ENCODE measurements around the gene HOXD4.

Gene HOXD4

DNA sequence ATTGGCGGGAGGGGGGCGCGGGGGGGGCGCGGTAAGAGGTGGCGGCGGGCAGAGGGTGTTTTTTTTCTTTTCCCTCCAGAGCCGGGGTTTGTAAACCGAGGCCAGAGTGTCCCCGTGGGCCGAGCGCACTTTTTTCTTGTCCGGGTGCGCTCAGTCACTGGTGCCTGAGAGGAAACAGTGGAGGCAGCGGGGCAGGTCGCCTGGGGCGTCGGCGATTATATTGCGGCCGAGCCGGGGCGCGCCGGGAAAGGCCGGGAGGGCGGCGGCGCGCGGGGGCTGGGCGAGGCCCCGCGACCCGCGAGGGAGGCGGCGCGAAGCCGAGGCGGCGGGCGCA is 21.6 kb upstream of the HOXD4 start:
- in situ Hi-C loops (cut with HindIII; ENCODE audit: low pct_ligation_motif_present, low sequenced_read_pairs) = loop anchor here (25.0 kb wide), 1 partner anchor 508 kb away; no protein-coding TSS in a partner anchor
- DNase-seq = no peak
- H3K36me3 ChIP-seq (replicated peaks) = no peaks in the 10 kb centered on the region
- H3K4me3 ChIP-seq (ENCODE audit: low read depth, low read length) = no peak overlapping the region
- TF ChIP-seq, protein P1, sequence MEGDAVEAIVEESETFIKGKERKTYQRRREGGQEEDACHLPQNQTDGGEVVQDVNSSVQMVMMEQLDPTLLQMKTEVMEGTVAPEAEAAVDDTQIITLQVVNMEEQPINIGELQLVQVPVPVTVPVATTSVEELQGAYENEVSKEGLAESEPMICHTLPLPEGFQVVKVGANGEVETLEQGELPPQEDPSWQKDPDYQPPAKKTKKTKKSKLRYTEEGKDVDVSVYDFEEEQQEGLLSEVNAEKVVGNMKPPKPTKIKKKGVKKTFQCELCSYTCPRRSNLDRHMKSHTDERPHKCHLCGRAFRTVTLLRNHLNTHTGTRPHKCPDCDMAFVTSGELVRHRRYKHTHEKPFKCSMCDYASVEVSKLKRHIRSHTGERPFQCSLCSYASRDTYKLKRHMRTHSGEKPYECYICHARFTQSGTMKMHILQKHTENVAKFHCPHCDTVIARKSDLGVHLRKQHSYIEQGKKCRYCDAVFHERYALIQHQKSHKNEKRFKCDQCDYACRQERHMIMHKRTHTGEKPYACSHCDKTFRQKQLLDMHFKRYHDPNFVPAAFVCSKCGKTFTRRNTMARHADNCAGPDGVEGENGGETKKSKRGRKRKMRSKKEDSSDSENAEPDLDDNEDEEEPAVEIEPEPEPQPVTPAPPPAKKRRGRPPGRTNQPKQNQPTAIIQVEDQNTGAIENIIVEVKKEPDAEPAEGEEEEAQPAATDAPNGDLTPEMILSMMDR (IDR thresholded peaks at IDR 0.05; ENCODE audit: low read depth, low read length, missing control alignments) = no peak
- H3K27ac ChIP-seq = no peak overlapping the region
- peaks cover 90% of the 10 kb centered on the region for H3K27me3 ChIP-seq (replicated peaks)

DNA sequence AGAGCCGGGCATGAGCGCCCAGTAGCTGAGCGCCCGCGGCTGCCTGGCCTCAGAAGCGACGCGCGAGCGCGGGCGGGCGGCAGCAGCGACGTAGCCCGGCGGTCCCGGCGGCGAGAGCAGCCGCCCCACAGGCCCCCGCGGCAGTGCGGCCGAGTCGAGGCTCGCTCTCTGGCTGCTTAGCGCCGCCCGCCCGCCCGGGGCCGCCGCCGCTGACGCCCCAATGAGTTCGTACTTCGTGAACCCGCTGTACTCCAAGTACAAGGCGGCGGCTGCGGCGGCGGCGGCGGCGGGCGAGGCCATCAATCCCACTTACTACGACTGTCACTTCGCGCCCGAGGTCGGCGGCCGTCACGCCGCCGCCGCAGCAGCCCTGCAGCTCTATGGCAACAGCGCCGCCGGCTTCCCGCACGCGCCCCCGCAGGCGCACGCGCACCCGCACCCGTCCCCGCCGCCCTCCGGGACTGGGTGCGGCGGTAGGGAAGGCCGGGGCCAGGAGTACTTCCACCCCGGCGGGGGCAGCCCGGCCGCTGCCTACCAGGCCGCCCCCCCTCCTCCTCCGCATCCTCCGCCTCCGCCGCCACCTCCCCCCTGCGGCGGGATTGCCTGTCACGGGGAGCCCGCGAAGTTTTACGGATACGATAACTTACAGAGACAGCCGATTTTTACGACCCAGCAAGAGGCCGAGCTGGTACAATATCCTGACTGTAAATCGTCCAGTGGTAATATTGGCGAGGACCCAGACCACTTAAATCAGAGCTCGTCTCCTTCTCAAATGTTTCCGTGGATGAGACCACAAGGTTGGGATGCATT is 21.0 kb upstream of the HOXD4 start:
- Histone ChIP-seq H3K27ac (no peak overlapping the region), H3K4me3 (ENCODE audit: low read depth, low read length) (no peak overlapping the region), H3K27me3 (replicated peaks) (peaks cover 90% of the 10 kb centered on the region), H3K36me3 (replicated peaks) (no peaks in the 10 kb centered on the region)
- TF ChIP-seq, protein P1 (IDR thresholded peaks at IDR 0.05; ENCODE audit: low read depth, low read length, missing control alignments) = no peak
- DNase-seq = no peak
- in situ Hi-C loops (cut with HindIII; ENCODE audit: low pct_ligation_motif_present, low sequenced_read_pairs) = loop anchor here (25.0 kb wide), 1 partner anchor 507 kb away; no protein-coding TSS in a partner anchor

DNA sequence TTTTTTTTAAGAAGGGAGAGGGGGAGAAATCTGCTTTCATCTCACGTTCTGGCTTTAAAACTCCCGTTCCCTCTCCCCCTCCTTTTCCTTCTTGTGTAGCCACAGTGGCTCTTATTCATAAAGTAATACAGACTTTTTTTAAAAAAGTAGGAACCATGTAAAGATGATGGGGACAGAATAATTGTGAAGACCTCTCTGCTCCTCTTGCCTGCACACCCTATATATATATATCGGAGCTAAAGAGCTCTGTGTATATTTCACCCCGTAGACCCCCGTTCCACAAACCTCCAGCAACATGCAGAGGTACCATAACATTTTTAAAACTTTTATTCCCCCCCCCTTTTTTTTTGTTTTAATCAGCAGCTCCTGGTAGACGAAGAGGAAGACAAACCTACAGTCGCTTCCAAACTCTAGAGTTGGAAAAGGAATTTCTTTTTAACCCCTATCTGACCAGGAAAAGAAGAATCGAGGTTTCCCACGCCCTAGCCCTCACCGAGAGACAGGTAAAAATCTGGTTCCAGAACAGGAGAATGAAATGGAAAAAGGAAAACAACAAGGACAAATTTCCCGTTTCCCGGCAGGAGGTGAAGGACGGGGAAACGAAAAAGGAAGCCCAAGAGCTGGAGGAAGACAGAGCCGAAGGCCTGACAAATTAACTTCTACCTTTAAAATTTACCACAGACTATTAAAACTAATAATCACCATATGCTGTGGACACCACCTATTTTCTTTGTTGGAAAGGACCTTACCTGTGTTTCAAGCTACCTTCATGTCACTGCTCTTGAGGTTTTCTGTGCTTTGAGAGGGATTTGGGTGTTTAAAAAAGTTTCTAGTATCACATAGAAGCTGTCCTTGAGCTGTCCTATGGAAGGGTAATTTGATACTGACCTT is 20.1 kb upstream of the HOXD4 start:
- Histone ChIP-seq H3K4me3 (ENCODE audit: low read depth, low read length) (no peak overlapping the region), H3K27ac (no peak overlapping the region), H3K27me3 (replicated peaks) (peaks cover 90% of the 10 kb centered on the region), H3K36me3 (replicated peaks) (no peaks in the 10 kb centered on the region)
- in situ Hi-C loops (cut with HindIII; ENCODE audit: low pct_ligation_motif_present, low sequenced_read_pairs) = loop anchor here (25.0 kb wide), 1 partner anchor 506 kb away; no protein-coding TSS in a partner anchor
- no peak for DNase-seq
- TF ChIP-seq, protein P1 (IDR thresholded peaks at IDR 0.05; ENCODE audit: low read depth, low read length, missing control alignments) = no peak

DNA sequence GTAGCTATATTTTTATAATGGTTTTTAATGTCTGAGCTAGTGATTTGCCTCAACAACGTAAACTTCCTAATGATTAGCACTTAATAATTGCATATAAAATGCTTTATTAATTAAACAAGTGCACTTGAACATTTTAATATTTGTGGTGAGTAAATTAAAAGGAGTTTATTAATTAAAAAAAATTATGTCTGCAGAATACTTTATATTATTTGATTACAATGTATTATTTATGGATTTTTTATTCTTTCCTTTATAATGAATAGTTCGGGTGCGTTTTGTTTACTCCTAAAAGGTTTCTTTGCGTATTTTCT is 19.5 kb upstream of the HOXD4 start:
- no peak overlapping the region for H3K27ac ChIP-seq
- TF ChIP-seq, protein P1 (IDR thresholded peaks at IDR 0.05; ENCODE audit: low read depth, low read length, missing control alignments) = no peak
- in situ Hi-C loops (cut with HindIII; ENCODE audit: low pct_ligation_motif_present, low sequenced_read_pairs) = loop anchor here (25.0 kb wide), 1 partner anchor 505 kb away; no protein-coding TSS in a partner anchor
- H3K36me3 ChIP-seq (replicated peaks) = no peaks in the 10 kb centered on the region
- no peak for DNase-seq
- H3K4me3 ChIP-seq (ENCODE audit: low read depth, low read length) = no peak overlapping the region
- peaks cover 92% of the 10 kb centered on the region for H3K27me3 ChIP-seq (replicated peaks)

DNA sequence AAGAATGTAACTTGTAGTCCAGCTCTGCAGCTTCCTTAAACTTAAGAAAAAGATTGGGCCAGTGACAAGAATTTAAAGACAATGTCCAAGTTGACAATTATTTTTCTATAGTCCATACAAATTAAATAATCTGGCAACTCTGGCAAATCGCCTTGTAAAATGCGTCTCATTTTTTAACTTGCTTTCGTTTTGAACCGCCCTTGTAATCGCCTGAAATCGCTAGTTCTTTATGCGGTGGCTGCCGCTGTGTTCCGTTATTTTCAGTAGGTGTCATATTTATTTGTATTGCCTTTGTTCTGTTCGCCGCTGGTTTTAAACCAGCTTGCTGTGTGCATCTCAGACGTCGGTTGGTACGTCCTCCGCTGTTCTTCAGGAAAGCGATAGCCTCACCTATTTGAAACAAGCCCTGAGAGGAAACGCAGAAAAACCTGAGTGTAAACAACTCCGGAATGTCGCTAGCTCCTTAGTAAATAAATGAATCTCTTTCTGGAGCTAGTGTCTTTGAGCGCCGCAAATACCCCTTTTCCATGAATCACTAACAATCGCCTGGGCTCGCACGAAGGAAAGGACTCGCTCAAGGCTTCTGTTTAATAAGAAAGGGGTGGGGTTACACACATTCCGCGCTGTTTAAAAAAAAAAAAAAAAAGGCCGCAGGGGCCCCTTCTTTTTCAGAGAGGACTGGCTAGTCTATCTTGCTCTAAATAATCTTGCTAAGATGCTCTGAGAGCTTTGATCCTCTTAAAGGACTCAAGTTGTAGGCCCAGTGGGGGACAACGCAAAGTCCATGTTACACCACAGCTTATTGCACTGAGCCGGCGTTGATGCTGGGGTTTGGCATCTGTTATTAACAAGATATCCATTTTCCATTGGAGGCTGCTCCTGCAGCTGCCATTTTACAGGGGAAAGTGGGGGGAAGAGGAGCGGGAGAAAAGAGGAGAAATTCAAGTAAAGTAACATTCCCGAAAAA is 18.9 kb upstream of the HOXD4 start:
- in situ Hi-C loops (cut with HindIII; ENCODE audit: low pct_ligation_motif_present, low sequenced_read_pairs) = loop anchor here (25.0 kb wide), 1 partner anchor 505 kb away; no protein-coding TSS in a partner anchor
- no peak overlapping the region for H3K4me3 ChIP-seq (ENCODE audit: low read depth, low read length)
- H3K27me3 ChIP-seq (replicated peaks) = peaks cover 95% of the 10 kb centered on the region
- H3K36me3 ChIP-seq (replicated peaks) = no peaks in the 10 kb centered on the region
- H3K27ac ChIP-seq = no peak overlapping the region
- DNase-seq = no peak
- TF ChIP-seq, protein P1 (IDR thresholded peaks at IDR 0.05; ENCODE audit: low read depth, low read length, missing control alignments) = no peak
